Measurements from ENCODE around the gene EIF4A2. TPM values are rescaled to one million over a fixed set of nuclear protein-coding genes. Genes with fewer than 3 reads are reported as not detected.

EIF4A2 gene
- polyA plus RNA-seq, 1 of the 3 experiments (the other 2 are of a cell fraction): 270 TPM

DNA sequence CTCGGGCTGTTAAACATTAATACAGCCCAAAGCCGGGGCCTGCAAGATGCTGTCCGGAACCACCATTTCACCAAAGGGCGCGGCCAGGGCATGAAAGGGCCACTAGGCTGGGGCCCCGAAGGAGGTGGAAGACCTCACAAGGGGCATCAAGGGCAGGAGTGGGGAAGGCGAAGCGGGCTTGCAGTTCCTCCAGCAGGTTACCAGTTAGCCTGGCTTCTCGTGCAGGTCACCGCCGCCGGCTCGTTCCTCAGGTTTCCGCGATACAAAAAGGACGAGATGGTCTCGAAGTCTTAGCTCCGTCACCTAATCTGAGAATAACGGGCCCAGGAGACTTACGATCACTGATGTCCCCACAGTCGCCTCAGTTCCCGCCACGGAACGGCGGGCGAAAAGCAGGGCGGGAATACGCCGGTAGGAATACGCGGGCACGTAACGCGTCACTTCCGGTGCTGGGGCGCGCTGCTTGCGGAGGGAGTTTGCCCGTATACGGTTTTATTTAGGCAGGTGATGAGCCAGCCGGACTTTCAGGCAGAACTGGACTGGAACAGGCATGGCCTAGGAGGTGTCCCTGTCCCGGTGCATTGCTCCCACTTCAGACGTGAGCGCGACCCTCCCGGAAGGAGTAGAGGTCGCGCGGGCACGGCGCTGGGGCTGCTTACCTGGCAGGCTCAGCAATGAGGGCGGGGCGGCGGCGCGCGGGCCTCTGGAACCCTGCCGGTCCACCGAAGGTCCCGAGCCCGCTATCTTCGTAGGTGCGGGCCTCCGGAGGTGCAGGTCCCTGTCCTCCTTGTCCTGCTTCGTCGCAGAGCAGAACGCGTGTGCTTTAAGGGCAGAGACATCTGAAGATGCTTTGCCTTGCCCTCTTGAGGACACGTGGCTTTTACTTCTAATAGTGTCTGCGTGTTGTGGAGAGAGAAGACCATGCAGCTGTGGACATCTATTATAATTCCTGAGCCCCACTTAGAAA, 23.0 kb downstream of the EIF4A2 start, which contains the start of gene RFC4:
Gene RFC4 (minus strand): TSS at position 394 of the 967 bp plus-strand sequence. CDS start 1,769 bp downstream, outside the sequence.
- ChIA-PET CTCF (interaction anchor here (0.9 to 3.2 kb wide), 7 partner anchors 14 to 217 kb away, joined by 3 to 15 read pairs (median 4); no protein-coding TSS in a partner anchor), POLR2A (interaction anchor here (0.6 to 2.5 kb wide), 2 partner anchors 9 to 23 kb away, joined by 3 to 15 read pairs; partner anchors contain the start of gene EIF4A2)
- peak within 1 kb of the TSS; percentile 75 to 89 for H3K4me3 ChIP-seq (ENCODE audit: low read depth in 2 of 2, low read length in 1 of 2)
- H3K4me2 ChIP-seq: peak within 1 kb of the TSS; percentile 90
- H2AFZ ChIP-seq (ENCODE audit: low read depth): peak within 1 kb of the TSS; percentile 98
- no peaks in the 10 kb centered on the region for H3K9me2 ChIP-seq
- peaks cover 4% of the 10 kb centered on the region for H3F3A ChIP-seq (replicated peaks; ENCODE audit: insufficient read depth)
- peak within 1 kb of the TSS; percentile 77 for H3K9ac ChIP-seq
- H3K9me3 ChIP-seq: no peaks in the 10 kb centered on the region
- peak; percentile 88 for DNase-seq
- H4K20me1 ChIP-seq (ENCODE audit: insufficient read depth): no peaks in the 10 kb centered on the region
- H3K36me3 ChIP-seq (replicated peaks in 1 of 2; ENCODE audit: control insufficient read depth in 1 of 2, insufficient read depth in 2 of 2, low read length in 1 of 2): peaks cover 7 to 8% of the 10 kb centered on the region in 2 experiments
- H3K27me3 ChIP-seq (ENCODE audit: insufficient read depth): no peaks in the 10 kb centered on the region
- H3K4me1 ChIP-seq (ENCODE audit: control insufficient read depth in 1 of 2, insufficient read depth in 2 of 2, low read depth in 1 of 2, low read length in 1 of 2): peaks cover 8 to 12% of the 10 kb centered on the region in 2 experiments; a peak in 3 of 4 replicates
- H3K27ac ChIP-seq (ENCODE audit: low read depth in 2 of 2, low read length in 1 of 2): peak within 1 kb of the TSS; percentile 15 to 86
- H3K79me2 ChIP-seq (ENCODE audit: insufficient read depth): peaks cover 16% of the 10 kb centered on the region
- WGBS (ENCODE audit: low lambda C conversion rate): 1% methylated on average over 29 of the region's 70 CpGs
- TF ChIP-seq RAD21 (IDR thresholded peaks at IDR 0.05; ENCODE audit: low read length) (no peak), MEF2A (IDR thresholded peaks at IDR 0.05; ENCODE audit: borderline replicate concordance, low read depth) (no peak), RXRA (IDR thresholded peaks at IDR 0.05; ENCODE audit: borderline replicate concordance, low read depth) (no peak), TAF1 (IDR thresholded peaks at IDR 0.05; ENCODE audit: borderline replicate concordance, low read depth, low read length) (peak; percentile 76), TCF12 (IDR thresholded peaks at IDR 0.05) (no peak), FOXJ3 (CRISPR knock-in tag; IDR thresholded peaks at IDR 0.05) (0 out of 2 replicates have a peak, but pooled peaks have one; percentile 38), CTCF (IDR thresholded peaks at IDR 0.05) (no peak), TEAD4 (IDR thresholded peaks at IDR 0.05; ENCODE audit: borderline replicate concordance, insufficient read depth) (no peak), GATA2 (CRISPR knock-in tag; IDR thresholded peaks at IDR 0.05) (no peak), RCOR1 (IDR thresholded peaks at IDR 0.05; ENCODE audit: low read length) (no peak), NFIC (IDR thresholded peaks at IDR 0.05; ENCODE audit: borderline replicate concordance) (no peak), JUND (IDR thresholded peaks at IDR 0.05) (no peak), RFX5 (IDR thresholded peaks at IDR 0.05; ENCODE audit: low read length) (no peak), NRF1 (IDR thresholded peaks at IDR 0.05; ENCODE audit: low read depth, low read length) (no peak), SIN3A (IDR thresholded peaks at IDR 0.05; ENCODE audit: borderline replicate concordance, low read depth, low read length) (peak; percentile 38; the same call in 1 of the 2 replicates), EZH2phosphoT487 (IDR thresholded peaks at IDR 0.05; ENCODE audit: borderline replicate concordance, low read depth) (no peak), SMC3 (IDR thresholded peaks at IDR 0.05; ENCODE audit: low read depth, low read length) (no peak), POLR2AphosphoS5 (IDR thresholded peaks at IDR 0.05; ENCODE audit: low read depth, low read length) (peak; percentile 88)
- TF ChIP-seq, protein P1, sequence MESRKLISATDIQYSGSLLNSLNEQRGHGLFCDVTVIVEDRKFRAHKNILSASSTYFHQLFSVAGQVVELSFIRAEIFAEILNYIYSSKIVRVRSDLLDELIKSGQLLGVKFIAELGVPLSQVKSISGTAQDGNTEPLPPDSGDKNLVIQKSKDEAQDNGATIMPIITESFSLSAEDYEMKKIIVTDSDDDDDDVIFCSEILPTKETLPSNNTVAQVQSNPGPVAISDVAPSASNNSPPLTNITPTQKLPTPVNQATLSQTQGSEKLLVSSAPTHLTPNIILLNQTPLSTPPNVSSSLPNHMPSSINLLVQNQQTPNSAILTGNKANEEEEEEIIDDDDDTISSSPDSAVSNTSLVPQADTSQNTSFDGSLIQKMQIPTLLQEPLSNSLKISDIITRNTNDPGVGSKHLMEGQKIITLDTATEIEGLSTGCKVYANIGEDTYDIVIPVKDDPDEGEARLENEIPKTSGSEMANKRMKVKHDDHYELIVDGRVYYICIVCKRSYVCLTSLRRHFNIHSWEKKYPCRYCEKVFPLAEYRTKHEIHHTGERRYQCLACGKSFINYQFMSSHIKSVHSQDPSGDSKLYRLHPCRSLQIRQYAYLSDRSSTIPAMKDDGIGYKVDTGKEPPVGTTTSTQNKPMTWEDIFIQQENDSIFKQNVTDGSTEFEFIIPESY (IDR thresholded peaks at IDR 0.05; ENCODE audit: borderline replicate concordance, low read depth): peak; percentile 40; the same call in 1 of the 2 replicates
- TF ChIP-seq, protein P2, sequence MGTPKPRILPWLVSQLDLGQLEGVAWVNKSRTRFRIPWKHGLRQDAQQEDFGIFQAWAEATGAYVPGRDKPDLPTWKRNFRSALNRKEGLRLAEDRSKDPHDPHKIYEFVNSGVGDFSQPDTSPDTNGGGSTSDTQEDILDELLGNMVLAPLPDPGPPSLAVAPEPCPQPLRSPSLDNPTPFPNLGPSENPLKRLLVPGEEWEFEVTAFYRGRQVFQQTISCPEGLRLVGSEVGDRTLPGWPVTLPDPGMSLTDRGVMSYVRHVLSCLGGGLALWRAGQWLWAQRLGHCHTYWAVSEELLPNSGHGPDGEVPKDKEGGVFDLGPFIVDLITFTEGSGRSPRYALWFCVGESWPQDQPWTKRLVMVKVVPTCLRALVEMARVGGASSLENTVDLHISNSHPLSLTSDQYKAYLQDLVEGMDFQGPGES (IDR thresholded peaks at IDR 0.05; ENCODE audit: low read depth, low read length): no peak
- TF ChIP-seq, protein P3, sequence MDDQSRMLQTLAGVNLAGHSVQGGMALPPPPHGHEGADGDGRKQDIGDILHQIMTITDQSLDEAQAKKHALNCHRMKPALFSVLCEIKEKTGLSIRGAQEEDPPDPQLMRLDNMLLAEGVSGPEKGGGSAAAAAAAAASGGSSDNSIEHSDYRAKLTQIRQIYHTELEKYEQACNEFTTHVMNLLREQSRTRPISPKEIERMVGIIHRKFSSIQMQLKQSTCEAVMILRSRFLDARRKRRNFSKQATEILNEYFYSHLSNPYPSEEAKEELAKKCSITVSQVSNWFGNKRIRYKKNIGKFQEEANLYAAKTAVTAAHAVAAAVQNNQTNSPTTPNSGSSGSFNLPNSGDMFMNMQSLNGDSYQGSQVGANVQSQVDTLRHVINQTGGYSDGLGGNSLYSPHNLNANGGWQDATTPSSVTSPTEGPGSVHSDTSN (IDR thresholded peaks at IDR 0.05): no peak
- TF ChIP-seq, protein P4, sequence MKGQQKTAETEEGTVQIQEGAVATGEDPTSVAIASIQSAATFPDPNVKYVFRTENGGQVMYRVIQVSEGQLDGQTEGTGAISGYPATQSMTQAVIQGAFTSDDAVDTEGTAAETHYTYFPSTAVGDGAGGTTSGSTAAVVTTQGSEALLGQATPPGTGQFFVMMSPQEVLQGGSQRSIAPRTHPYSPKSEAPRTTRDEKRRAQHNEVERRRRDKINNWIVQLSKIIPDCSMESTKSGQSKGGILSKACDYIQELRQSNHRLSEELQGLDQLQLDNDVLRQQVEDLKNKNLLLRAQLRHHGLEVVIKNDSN (IDR thresholded peaks at IDR 0.05; ENCODE audit: borderline replicate concordance, low read depth): no peak
